Bronchial epithelial cell (primary cell): ENCODE results near the gene SLC10A2. TPM values are rescaled to one million over a fixed set of nuclear protein-coding genes. Genes with fewer than 3 reads are reported as not detected.

Experiments used
- DNase-seq: peaks from one replicate; pipeline ENCODE4 v3.0.0-alpha.2; 2010; ENCODE audit warnings: low read depth
- FAIRE-seq: peaks from 2 replicates; lab custom pipeline; 2011; peaks lifted over from hg19 to GRCh38; lab: Jason Lieb, UNC
- H3K27me3 ChIP-seq: 2 replicates; pipeline ENCODE4 v1.5.1; 2011; ENCODE audit warnings: low read length; ENCODE audit not compliant: control insufficient read depth, insufficient read depth
- H3K36me3 ChIP-seq: 2 replicates; pipeline ENCODE4 v1.5.1; 2011; ENCODE audit warnings: low read length; ENCODE audit not compliant: control insufficient read depth, insufficient read depth
- H3K4me3 ChIP-seq: 2 replicates; pipeline ENCODE4 v1.5.1; 2011; ENCODE audit warnings: mild to moderate bottlenecking, low read depth, low read length, control low read depth
- CTCF ChIP-seq: IDR thresholded peaks from 2 replicates; pipeline ENCODE4 v1.5.1; 2011; ENCODE audit warnings: mild to moderate bottlenecking, moderate library complexity, low read length, control low read depth, inconsistent platforms; ENCODE audit not compliant: insufficient read depth, severe bottlenecking
- total RNA-seq: library from RNA; depleted of rRNA; stranded (reverse); fragments of >200 nt; gene quantifications from 2 replicates; pipeline ENCODE4 v1.2.1, GENCODE V29; 2014

The SLC10A2 gene
- total RNA-seq, 1 donor from 2014 or later, result not detected

- FAIRE-seq, result no peak
- no peaks in the 10 kb centered on the region for H3K27me3 ChIP-seq
These were observed 66.7 kb downstream of the SLC10A2 start for GRCh38 chr13:102999499-102999898.

More at GRCh38 chr13:102999499-102999898, 66.7 kb downstream of the SLC10A2 start:
- DNase-seq, result no peak
- H3K36me3 ChIP-seq, result no peaks in the 10 kb centered on the region
- TF ChIP-seq CTCF, result no peak
- H3K4me3 ChIP-seq, result no peak overlapping the region

Other genes starting within 250 kb of the SLC10A2 start
- 41.3 and 44.9 TPM in 2 replicates for gene ERCC5, start 220.4 kb downstream of the SLC10A2 start, total RNA-seq